Iris pigment epithelial cell (primary cell): Measurements from ENCODE around the gene CCDC40.

Experiments used
- DNase-seq: peaks from one replicate; pipeline ENCODE4 v3.0.0-alpha.2; 2011; ENCODE audit warnings: low read depth

CCDC40 gene

GRCh38 chr17:80000981-80001775 lies 35.3 kb upstream of the CCDC40 start:
- no peak for DNase-seq

GRCh38 chr17:80002070-80002641 lies 34.3 kb upstream of the CCDC40 start:
- DNase-seq: no peak

DNA sequence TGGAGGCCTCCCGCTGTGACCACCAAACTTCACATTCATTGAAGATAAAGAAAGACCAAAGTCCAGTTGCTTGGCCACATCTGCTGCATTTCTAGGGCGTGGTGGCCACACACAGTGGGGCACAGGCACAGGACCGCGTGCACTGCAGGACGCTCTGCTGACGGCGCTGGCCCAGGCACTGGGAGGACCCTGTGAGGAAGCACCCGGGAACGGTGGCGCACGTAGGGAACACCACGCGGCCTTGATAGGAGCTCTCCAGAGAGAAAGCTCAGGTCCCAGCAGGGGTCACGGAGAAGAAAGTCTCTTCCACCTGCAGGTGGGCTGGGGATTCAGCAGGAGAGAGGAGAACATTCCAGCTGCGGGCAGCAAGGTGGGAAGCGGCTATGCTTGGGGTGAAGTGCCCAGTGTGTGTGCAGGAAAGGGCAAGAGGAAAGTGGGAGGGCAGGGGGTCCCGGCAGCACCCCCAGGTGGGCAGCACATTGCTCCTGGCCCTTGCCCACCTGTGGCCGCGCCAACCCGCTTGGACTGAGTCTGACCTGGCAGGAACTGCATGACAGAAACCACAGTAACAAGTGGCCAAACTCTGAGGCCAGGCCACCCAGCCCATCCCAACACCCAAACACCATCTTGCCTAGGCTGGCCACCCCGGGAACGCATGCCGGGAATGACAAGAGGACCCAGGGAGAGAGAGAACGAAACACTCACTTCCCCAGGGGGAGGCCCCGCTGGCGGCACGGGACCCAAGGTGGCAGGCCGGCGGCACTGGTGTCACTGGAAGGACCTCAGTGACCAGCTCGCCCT lies 33.6 kb upstream of the CCDC40 start:
- DNase-seq: no peak

DNA sequence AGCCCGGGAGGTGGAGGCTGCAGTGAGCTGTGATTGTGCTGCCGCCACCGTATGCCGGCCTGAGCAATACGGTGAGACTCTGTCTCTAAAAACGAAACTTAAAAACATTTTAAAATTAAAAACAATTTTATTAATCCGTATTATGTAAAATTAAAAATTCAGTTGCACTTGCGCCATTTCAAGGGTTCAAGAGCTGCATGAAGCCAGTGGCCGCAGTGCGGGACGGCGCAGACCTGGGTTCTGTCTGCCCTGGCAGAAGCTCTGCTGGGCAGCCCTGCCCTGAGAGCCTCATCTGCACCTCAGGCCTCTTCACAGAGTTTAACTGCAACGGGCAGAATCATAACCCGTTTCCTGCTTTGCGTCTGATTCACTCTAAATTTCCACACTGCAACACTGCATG lies 32.5 kb upstream of the CCDC40 start:
- no peak for DNase-seq

- DNase-seq: no peak
These were observed 30.8 kb upstream of the CCDC40 start for GRCh38 chr17:80005360-80006338.

DNA sequence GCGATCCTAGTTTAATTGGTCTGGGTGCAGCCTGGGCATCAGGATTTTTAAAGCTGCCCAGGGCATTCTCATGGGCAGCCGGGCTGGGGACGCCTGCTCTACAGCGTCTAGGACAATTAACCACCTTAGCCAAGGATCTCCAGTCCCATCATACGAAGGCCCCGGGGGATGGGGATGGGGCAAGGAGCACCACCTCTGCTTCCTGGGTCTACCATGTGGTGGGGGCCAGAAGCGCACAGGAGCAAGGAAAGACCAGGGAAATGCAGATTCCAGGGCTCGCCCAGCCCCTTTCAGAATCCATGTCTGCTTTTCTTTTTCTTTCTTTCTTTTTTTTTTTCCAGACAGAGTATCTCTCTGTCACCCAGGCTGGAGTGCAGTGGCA lies 30.1 kb upstream of the CCDC40 start:
- DNase-seq: no peak

GRCh38 chr17:80006811-80007752 lies 29.4 kb upstream of the CCDC40 start:
- DNase-seq: no peak

DNA sequence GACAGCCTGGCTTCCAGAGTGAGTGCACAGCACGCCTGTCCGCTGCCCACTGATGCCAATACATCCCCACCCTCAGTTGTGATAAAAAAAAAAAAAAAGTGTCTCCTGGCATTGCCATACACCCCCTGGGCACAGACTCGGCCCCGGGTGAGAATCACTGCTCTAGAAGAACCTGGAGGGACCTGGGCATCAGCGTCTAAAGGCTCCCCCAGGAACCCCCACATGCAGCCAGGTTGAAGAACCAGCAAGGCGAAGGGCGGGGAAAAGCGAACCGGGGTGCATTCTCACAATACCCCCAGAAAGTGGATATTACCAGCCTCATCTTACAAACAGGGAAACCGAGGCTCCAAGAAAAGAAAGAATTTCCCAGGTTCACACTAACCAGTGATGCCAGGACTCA lies 28.5 kb upstream of the CCDC40 start:
- DNase-seq: no peak

GRCh38 chr17:80008383-80008840 lies 28.0 kb upstream of the CCDC40 start:
- DNase-seq: peak; percentile 47

DNA sequence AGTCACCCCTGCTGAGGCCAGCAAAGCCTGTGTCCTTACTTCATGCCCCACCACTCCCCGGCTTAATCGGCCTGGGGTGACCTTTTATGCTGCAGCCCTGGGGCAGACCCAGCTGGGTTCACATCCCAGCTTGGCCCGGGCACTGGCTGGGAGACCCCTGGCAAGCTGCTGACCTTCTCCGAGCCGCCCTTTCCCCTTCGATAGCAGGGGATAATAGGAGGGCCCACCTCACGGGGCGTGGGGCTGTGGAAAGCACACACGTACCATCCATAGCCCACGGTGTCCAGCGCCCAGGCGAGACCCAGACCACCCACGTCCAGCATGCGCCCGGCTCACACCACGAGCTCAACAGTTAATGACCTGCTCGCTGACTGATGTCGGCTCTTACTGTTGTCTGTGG lies 27.6 kb upstream of the CCDC40 start:
- no peak for DNase-seq

DNA sequence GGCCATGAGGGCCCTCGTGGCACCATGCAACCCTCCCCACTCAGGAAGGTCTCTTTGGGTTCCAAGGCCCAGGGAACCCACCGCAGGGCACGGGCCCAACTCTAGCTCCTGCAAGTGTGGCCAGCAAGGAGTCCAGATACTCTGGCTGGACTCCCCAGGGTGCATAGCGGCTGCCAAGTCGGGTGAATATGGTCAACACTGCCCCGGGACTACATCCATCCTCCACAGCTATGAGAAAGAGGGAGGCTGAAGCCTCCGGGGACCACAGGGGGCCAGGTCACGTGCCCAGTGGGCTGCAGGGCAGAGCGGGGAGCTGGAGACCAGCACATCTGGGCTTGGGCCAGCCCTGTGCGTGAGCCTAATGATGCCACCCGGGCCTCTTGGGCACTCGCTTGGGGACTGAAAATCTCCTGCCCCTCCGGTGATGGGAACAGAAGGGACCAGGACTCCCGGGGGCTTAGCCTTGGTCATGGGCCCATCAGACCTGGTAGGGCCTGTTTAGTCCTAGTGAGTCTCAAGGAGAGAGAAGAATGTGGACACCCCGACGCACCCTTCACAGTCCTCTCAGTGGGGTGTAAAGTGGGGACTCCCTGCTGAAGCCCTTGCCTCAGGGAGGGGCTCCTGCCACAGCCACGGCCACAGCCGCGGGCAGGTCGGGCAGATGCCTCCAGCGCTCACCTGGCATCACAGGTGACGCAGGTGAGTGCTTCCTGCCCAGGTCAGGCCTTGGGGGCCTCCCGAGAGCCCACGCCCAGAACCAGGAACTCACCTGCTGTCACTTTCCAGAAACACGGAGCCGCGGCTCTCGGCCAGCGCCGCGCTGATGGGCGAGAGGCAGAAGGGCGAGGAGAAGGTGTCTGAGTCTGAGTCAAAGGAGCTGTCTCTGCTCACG lies 26.8 kb upstream of the CCDC40 start:
- no peak for DNase-seq

GRCh38 chr17:80010283-80010858 lies 26.1 kb upstream of the CCDC40 start:
- DNase-seq: no peak

- no peak for DNase-seq
These were observed 24.4 kb upstream of the CCDC40 start for GRCh38 chr17:80011989-80012555.

- no peak for DNase-seq
These were observed 23.4 kb upstream of the CCDC40 start for GRCh38 chr17:80012765-80013741.

- DNase-seq: no peak
These were observed 19.0 kb upstream of the CCDC40 start for GRCh38 chr17:80017226-80018010.

- no peak for DNase-seq
These were observed 17.4 kb upstream of the CCDC40 start for GRCh38 chr17:80018917-80019651.
